Panc1 (cell line): ENCODE data around the gene TMEM51. TPM values are rescaled to one million over a fixed set of nuclear protein-coding genes. Genes with fewer than 3 reads are reported as not detected.

ENCODE experiments used
- ATAC-seq: fragments of 200-7000 bp; cut with Tn5 transposase; 2 replicates; pipeline ENCODE4 v1.9.1; 2020; ENCODE audit warnings: mild to moderate bottlenecking, moderate library complexity
- BruUV-seq: library from RNA; stranded (reverse); fragments of 400-500 nt; replicated peaks from 2 replicates; lab custom pipeline; 2021; lab: Mats Ljungman, UMichigan
- CTCF ChIA-PET: fragments of 300-600 bp; sonication (Branson Sonifier 250); formaldehyde crosslinking; loops from one replicate; lab custom pipeline; 2022; ENCODE audit warnings: antibody characterized with exemption; lab: Charles Lee
- POLR2A ChIA-PET: fragments of 300-600 bp; sonication (Branson Sonifier 250); formaldehyde crosslinking; loops from one replicate; lab custom pipeline; 2022; ENCODE audit warnings: antibody characterized with exemption; lab: Charles Lee
- DNase-seq: peaks from one replicate; pipeline ENCODE4 v3.0.0-alpha.2; 2010; ENCODE audit warnings: low read depth, low spot score
- H3K27ac ChIP-seq: 2 replicates; pipeline ENCODE4 v1.5.1; 2011; ENCODE audit warnings: mild to moderate bottlenecking, low read length, inconsistent platforms
- H3K27me3 ChIP-seq: fragments of 200-500 bp; sonication (Bioruptor generic); 2 replicates; pipeline ENCODE4 v1.6.0; 2014; ENCODE audit warnings: low read length, inconsistent platforms; ENCODE audit not compliant: control insufficient read depth, insufficient read depth
- H3K36me3 ChIP-seq: fragments of 200-500 bp; sonication (Bioruptor generic); 2 replicates; pipeline ENCODE4 v1.5.1; 2014; ENCODE audit warnings: inconsistent platforms, mild to moderate bottlenecking, low read length, moderate library complexity; ENCODE audit not compliant: control insufficient read depth, insufficient read depth
- H3K4me1 ChIP-seq: 2 replicates; pipeline ENCODE4 v1.5.1; 2011; ENCODE audit warnings: inconsistent platforms, mild to moderate bottlenecking, low read length, moderate library complexity; ENCODE audit not compliant: control insufficient read depth, insufficient read depth
- H3K4me3 ChIP-seq, 2 experiments: 2 replicates each; pipeline ENCODE4 v1.5.1; 2011 to 2012; ENCODE audit warnings: low read depth in 2 of 2, low read length in 2 of 2, mild to moderate bottlenecking in 2 of 2, inconsistent platforms in 1 of 2, moderate library complexity in 1 of 2
- H3K9me3 ChIP-seq: fragments of 200-500 bp; sonication (Bioruptor generic); 2 replicates; pipeline ENCODE4 v1.5.1; 2014; ENCODE audit warnings: low read depth, mild to moderate bottlenecking, inconsistent platforms, low read length, moderate library complexity; ENCODE audit not compliant: control insufficient read depth, insufficient read depth
- CTCF ChIP-seq: fragments of 450-650 bp; IDR thresholded peaks from 2 replicates; pipeline ENCODE4 v1.5.1; 2017; ENCODE audit warnings: mild to moderate bottlenecking
- POLR2AphosphoS5 ChIP-seq: IDR thresholded peaks from 2 replicates; pipeline ENCODE4 v1.6.1; 2012; ENCODE audit warnings: mild to moderate bottlenecking, low read depth, low read length, moderate library complexity
- SIN3A ChIP-seq: IDR thresholded peaks from 2 replicates; pipeline ENCODE4 v1.6.1; 2012; ENCODE audit warnings: low read depth, mild to moderate bottlenecking, low read length, moderate library complexity, borderline replicate concordance; ENCODE audit not compliant: insufficient read depth
- TCF7L2 ChIP-seq: IDR thresholded peaks from 2 replicates; pipeline ENCODE4 v1.6.1; 2011; ENCODE audit warnings: mild to moderate bottlenecking, low read depth, low read length, inconsistent platforms
- in situ Hi-C: cut with HindIII; loops from 2 replicates; pipeline ENCODE4 v1.10.0; 2016; ENCODE audit warnings: low sequenced_read_pairs, low pct_unique_long_range_greater_than_20kb
- intact Hi-C: fragments of 100-400 bp; cut with micrococcal nuclease; formaldehyde crosslinking; loops from one replicate; pipeline ENCODE4 v1.10.0; 2022; ENCODE audit not compliant: unreplicated experiment
- total RNA-seq: library from RNA; stranded (reverse); gene quantifications from one replicate; pipeline ENCODE4 v1.2.1, GENCODE V29; 2021; ENCODE audit not compliant: unreplicated experiment
- TF ChIP-seq, protein P1 (sequence below), 2 experiments: IDR thresholded peaks; 2 replicates each; pipeline ENCODE4 v1.6.1; 2011 to 2012; ENCODE audit warnings: low read depth in 2 of 2, control low read depth in 1 of 2, low read length in 1 of 2, mild to moderate bottlenecking in 1 of 2, moderate library complexity in 1 of 2; ENCODE audit not compliant: insufficient read depth in 1 of 2

Gene TMEM51
- total RNA-seq, 1 experiment from 2014 or later = 25.8 TPM

- Histone ChIP-seq H3K9me3 (no peaks in the 10 kb centered on the region), H3K27me3 (no peaks in the 10 kb centered on the region), H3K27ac (no peak overlapping the region), H3K4me3 (no peak overlapping the region), H3K4me1 (peaks cover 6% of the 10 kb centered on the region; the same call in 1 of the 2 replicates), H3K36me3 (no peaks in the 10 kb centered on the region)
- in situ Hi-C loops = no loop called here
- CTCF ChIA-PET = no interaction called here
- ATAC-seq (no peak), DNase-seq (no peak)
- intact Hi-C loops = no loop called here
- BruUV-seq = no TSS peak
- POLR2A ChIA-PET = no interaction called here
- TF ChIP-seq, protein P1, sequence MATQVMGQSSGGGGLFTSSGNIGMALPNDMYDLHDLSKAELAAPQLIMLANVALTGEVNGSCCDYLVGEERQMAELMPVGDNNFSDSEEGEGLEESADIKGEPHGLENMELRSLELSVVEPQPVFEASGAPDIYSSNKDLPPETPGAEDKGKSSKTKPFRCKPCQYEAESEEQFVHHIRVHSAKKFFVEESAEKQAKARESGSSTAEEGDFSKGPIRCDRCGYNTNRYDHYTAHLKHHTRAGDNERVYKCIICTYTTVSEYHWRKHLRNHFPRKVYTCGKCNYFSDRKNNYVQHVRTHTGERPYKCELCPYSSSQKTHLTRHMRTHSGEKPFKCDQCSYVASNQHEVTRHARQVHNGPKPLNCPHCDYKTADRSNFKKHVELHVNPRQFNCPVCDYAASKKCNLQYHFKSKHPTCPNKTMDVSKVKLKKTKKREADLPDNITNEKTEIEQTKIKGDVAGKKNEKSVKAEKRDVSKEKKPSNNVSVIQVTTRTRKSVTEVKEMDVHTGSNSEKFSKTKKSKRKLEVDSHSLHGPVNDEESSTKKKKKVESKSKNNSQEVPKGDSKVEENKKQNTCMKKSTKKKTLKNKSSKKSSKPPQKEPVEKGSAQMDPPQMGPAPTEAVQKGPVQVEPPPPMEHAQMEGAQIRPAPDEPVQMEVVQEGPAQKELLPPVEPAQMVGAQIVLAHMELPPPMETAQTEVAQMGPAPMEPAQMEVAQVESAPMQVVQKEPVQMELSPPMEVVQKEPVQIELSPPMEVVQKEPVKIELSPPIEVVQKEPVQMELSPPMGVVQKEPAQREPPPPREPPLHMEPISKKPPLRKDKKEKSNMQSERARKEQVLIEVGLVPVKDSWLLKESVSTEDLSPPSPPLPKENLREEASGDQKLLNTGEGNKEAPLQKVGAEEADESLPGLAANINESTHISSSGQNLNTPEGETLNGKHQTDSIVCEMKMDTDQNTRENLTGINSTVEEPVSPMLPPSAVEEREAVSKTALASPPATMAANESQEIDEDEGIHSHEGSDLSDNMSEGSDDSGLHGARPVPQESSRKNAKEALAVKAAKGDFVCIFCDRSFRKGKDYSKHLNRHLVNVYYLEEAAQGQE (IDR thresholded peaks at IDR 0.05; ENCODE audit: insufficient read depth in 1 of 2, low read depth in 2 of 2, low read length in 1 of 2) = no peak
- TF ChIP-seq TCF7L2 (no peak), SIN3A (no peak), POLR2AphosphoS5 (no peak), CTCF (no peak)
Measured at GRCh38 chr1:15213341-15213821, 59.8 kb downstream of the TMEM51 start.

GRCh38 chr1:15214527-15214926 lies 61.0 kb downstream of the TMEM51 start:
- no peaks in the 10 kb centered on the region for H3K36me3 ChIP-seq
- no peak for ATAC-seq
- no peaks in the 10 kb centered on the region for H3K27me3 ChIP-seq
- H3K4me1 ChIP-seq = peaks cover 6% of the 10 kb centered on the region; the same call in 1 of the 2 replicates
- ChIA-PET POLR2A (no interaction called here), CTCF (no interaction called here)
- H3K9me3 ChIP-seq = no peaks in the 10 kb centered on the region
- no TSS peak for BruUV-seq
- intact Hi-C loops (no loop called here), in situ Hi-C loops (no loop called here)
- H3K4me3 ChIP-seq = no peak overlapping the region
- no peak overlapping the region for H3K27ac ChIP-seq
- TF ChIP-seq TCF7L2 (no peak), CTCF (no peak), POLR2AphosphoS5 (no peak), SIN3A (no peak)
- TF ChIP-seq, protein P1 (IDR thresholded peaks at IDR 0.05; ENCODE audit: insufficient read depth in 1 of 2, low read depth in 2 of 2, low read length in 1 of 2) = no peak
- DNase-seq = no peak
